HG02852 (cell line): Measurements from ENCODE around the gene ZNF654.
"Not testable (repeated sequence)": the region's sequence is repeated elsewhere in the genome, so short reads cannot be mapped to it uniquely, and the experiment has no call there.

Experiments used
- ATAC-seq: cut with Tn5 transposase; IDR thresholded peaks from one replicate; pipeline ENCODE4 v1.9.1; 2021; ENCODE audit warnings: mild to moderate bottlenecking, moderate library complexity; ENCODE audit not compliant: unreplicated experiment

Gene ZNF654

GRCh38 chr3:88059380-88060170 is 520 bp downstream of the ZNF654 start:
- peak; percentile 11 for ATAC-seq

- no peak for ATAC-seq
Measured at GRCh38 chr3:88061746-88062145, 2.7 kb downstream of the ZNF654 start.

GRCh38 chr3:88075072-88075471 is 16.0 kb downstream of the ZNF654 start:
- no peak for ATAC-seq

GRCh38 chr3:88075497-88075896 is 16.4 kb downstream of the ZNF654 start:
- ATAC-seq = no peak

- no peak for ATAC-seq
Measured at GRCh38 chr3:88076712-88077111, 17.7 kb downstream of the ZNF654 start.

- ATAC-seq = no peak
Measured at GRCh38 chr3:88078932-88079331, 19.9 kb downstream of the ZNF654 start.

- ATAC-seq = no peak
Measured at GRCh38 chr3:88082854-88083253, 23.8 kb downstream of the ZNF654 start.

GRCh38 chr3:88084097-88084501 is 25.0 kb downstream of the ZNF654 start:
- no peak for ATAC-seq

GRCh38 chr3:88090681-88091080 is 31.6 kb downstream of the ZNF654 start:
- no peak for ATAC-seq

- no peak for ATAC-seq
Measured at GRCh38 chr3:88092270-88092669, 33.2 kb downstream of the ZNF654 start.

GRCh38 chr3:88093266-88093665 is 34.2 kb downstream of the ZNF654 start:
- ATAC-seq = no peak

- peak; percentile 89 for ATAC-seq
Measured at GRCh38 chr3:88101142-88101541, 42.1 kb downstream of the ZNF654 start.

GRCh38 chr3:88105325-88105724 is 46.3 kb downstream of the ZNF654 start:
- ATAC-seq = no peak

GRCh38 chr3:88112289-88112688 is 53.2 kb downstream of the ZNF654 start:
- no peak for ATAC-seq

GRCh38 chr3:88113311-88114162 is 54.5 kb downstream of the ZNF654 start:
- ATAC-seq = peak; percentile 93

- no peak for ATAC-seq
Measured at GRCh38 chr3:88114878-88115549, 56.0 kb downstream of the ZNF654 start.

GRCh38 chr3:88117683-88118082 is 58.6 kb downstream of the ZNF654 start:
- ATAC-seq = no peak

GRCh38 chr3:88118603-88119002 is 59.5 kb downstream of the ZNF654 start:
- ATAC-seq = not testable (repeated sequence)

GRCh38 chr3:88123526-88123925 is 64.5 kb downstream of the ZNF654 start:
- no peak for ATAC-seq

- no peak for ATAC-seq
Measured at GRCh38 chr3:88131695-88132094, 72.6 kb downstream of the ZNF654 start.

GRCh38 chr3:88132894-88133293 is 73.8 kb downstream of the ZNF654 start:
- ATAC-seq = no peak
